Ovary (tissue), 3 donors: Measurements from ENCODE around the gene GPN1.

Source experiments
- POLR2A ChIP-seq: fragments of 450-650 bp; IDR thresholded peaks from one replicate; pipeline ENCODE4 v1.6.1; 2017; ENCODE audit warnings: antibody characterized with exemption, mild to moderate bottlenecking, moderate library complexity
- TF ChIP-seq, protein P1 (sequence below), 3 donors: fragments of 450-650 bp in 2 of 3; fragments of 200-600 bp in 1 of 3; IDR thresholded peaks; one replicate each; pipeline versions ENCODE4 v1.5.1 to v1.8.0; 2016 to 2022; ENCODE audit warnings: antibody characterized with exemption in 3 of 3, mild to moderate bottlenecking in 1 of 3
- donor health status: DM: no; HTN: no; CAD: no.

DNA sequence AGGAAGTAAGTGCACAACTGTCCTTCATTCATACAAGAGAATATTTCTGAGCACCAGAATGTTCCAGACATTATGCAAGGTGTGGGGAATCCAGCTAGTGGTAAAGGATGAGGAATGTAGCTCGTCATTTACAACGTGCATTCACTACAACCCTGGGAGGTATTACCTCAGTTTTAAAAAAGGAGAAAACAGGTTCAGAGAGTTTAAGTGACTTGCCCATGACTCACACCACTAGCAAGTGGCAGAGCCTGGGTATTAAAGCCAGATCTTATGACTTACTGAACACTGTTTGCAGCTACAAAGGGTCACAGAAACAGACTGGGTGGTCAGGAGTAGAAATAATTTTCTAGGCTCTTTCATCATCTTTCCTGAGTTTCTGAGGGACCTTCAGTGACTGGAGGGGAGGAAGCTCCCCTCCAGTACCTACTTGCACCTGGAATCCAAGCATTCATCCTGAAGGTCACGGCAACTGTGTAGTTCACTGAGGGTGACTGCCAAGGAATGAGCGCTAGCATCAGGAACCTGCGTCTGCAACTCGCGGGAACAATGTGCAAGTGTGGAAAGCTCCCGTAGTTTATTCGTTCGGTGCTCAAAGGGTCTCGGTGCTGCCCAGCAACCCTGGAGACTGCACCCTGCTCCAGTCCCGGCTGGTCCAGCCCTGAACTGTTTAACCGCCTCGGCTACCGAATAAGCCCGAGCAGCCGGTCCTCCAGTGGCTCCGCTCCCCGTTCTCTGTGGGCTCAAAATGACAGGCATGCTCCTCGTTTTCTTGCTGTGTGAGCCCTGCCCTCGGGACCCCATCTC lies 685 bp upstream of the GPN1 start:
- TF ChIP-seq, protein P1, sequence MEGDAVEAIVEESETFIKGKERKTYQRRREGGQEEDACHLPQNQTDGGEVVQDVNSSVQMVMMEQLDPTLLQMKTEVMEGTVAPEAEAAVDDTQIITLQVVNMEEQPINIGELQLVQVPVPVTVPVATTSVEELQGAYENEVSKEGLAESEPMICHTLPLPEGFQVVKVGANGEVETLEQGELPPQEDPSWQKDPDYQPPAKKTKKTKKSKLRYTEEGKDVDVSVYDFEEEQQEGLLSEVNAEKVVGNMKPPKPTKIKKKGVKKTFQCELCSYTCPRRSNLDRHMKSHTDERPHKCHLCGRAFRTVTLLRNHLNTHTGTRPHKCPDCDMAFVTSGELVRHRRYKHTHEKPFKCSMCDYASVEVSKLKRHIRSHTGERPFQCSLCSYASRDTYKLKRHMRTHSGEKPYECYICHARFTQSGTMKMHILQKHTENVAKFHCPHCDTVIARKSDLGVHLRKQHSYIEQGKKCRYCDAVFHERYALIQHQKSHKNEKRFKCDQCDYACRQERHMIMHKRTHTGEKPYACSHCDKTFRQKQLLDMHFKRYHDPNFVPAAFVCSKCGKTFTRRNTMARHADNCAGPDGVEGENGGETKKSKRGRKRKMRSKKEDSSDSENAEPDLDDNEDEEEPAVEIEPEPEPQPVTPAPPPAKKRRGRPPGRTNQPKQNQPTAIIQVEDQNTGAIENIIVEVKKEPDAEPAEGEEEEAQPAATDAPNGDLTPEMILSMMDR (IDR thresholded peaks at IDR 0.05): no peak
- TF ChIP-seq POLR2A: no peak
